H1 (cell line): ENCODE results near the gene ZNF837. TPM values are rescaled to one million over a fixed set of nuclear protein-coding genes. Genes with fewer than 3 reads are reported as not detected.

Experiments used
- CTCF ChIA-PET: fragments of 300-600 bp; sonication (Branson Sonifier 250); formaldehyde crosslinking; loops from one replicate; lab custom pipeline; 2021; ENCODE audit not compliant: partially characterized antibody; lab: Charles Lee
- POLR2A ChIA-PET: fragments of 300-600 bp; sonication (Branson Sonifier 250); formaldehyde crosslinking; loops from one replicate; lab custom pipeline; 2021; ENCODE audit warnings: inconsistent platforms; ENCODE audit not compliant: partially characterized antibody; lab: Charles Lee
- DNase-seq, 2 experiments: peaks; one replicate each; pipeline versions ENCODE4 v3.0.0 to v3.0.0-alpha.2; 2010 to 2022; ENCODE audit warnings: low spot score in 2 of 2, low read depth in 1 of 2, mixed read lengths in 1 of 2
- FAIRE-seq: peaks from 2 replicates; lab custom pipeline; 2011; peaks lifted over from hg19 to GRCh38; lab: Jason Lieb, UNC
- H2AFZ ChIP-seq: 2 replicates; pipeline ENCODE4 v1.8.1; 2012; ENCODE audit warnings: low read length, inconsistent platforms
- H2AK5ac ChIP-seq: 2 replicates; pipeline ENCODE4 v1.6.1; 2013; ENCODE audit warnings: low read depth, low read length
- H2BK120ac ChIP-seq: replicated peaks from 2 replicates; pipeline ENCODE3; 2013; ENCODE audit warnings: low read depth, low read length, inconsistent platforms
- H2BK12ac ChIP-seq: 2 replicates; pipeline ENCODE4 v1.6.1; 2013; ENCODE audit warnings: low read depth, low read length
- H2BK15ac ChIP-seq: 2 replicates; pipeline ENCODE4 v1.6.1; 2013; ENCODE audit warnings: low read length
- H2BK20ac ChIP-seq: 2 replicates; pipeline ENCODE4 v1.6.1; 2013; ENCODE audit warnings: low read length
- H2BK5ac ChIP-seq: 2 replicates; pipeline ENCODE4 v1.6.1; 2013; ENCODE audit warnings: low read depth, low read length
- H3K14ac ChIP-seq: 2 replicates; pipeline ENCODE4 v1.6.1; 2013; ENCODE audit warnings: inconsistent platforms; ENCODE audit not compliant: insufficient read length
- H3K18ac ChIP-seq: 2 replicates; pipeline ENCODE4 v1.6.1; 2013; ENCODE audit warnings: low read length; ENCODE audit errors: extremely low read depth
- H3K23ac ChIP-seq: 2 replicates; pipeline ENCODE4 v1.6.1; 2013; ENCODE audit warnings: inconsistent platforms; ENCODE audit not compliant: insufficient read length
- H3K23me2 ChIP-seq: 2 replicates; pipeline ENCODE4 v1.6.1; 2013; ENCODE audit warnings: low read depth, low read length
- H3K27ac ChIP-seq: 2 replicates; pipeline ENCODE4 v1.6.1; 2011; ENCODE audit warnings: low read depth, low read length, inconsistent platforms
- H3K27me3 ChIP-seq, 4 experiments: replicated peaks in 1 of 4; 1 replicate in 1 of 4; 2 replicates in 3 of 4; pipeline versions ENCODE4 v1.6.1 to v1.8.1; 2011 to 2013; ENCODE audit warnings: low read length in 3 of 4, mild to moderate bottlenecking in 3 of 4, inconsistent platforms in 2 of 4, mixed read lengths in 2 of 4, moderate library complexity in 1 of 4; ENCODE audit not compliant: control insufficient read depth in 3 of 4, insufficient read depth in 3 of 4; ENCODE audit errors: extremely low read depth in 1 of 4
- H3K36me3 ChIP-seq, 4 experiments: 2 replicates each; pipeline versions ENCODE4 v1.6.1 to v1.8.1; 2011 to 2013; ENCODE audit warnings: mild to moderate bottlenecking in 4 of 4, low read length in 3 of 4, moderate library complexity in 2 of 4, control low read depth in 1 of 4, inconsistent platforms in 1 of 4; ENCODE audit not compliant: insufficient read depth in 4 of 4, control insufficient read depth in 2 of 4
- H3K4ac ChIP-seq: replicated peaks from 2 replicates; pipeline ENCODE3; 2013; ENCODE audit warnings: low read length, low read depth, mixed read lengths, inconsistent platforms; ENCODE audit not compliant: insufficient read length
- H3K4me1 ChIP-seq, 4 experiments: replicated peaks in 1 of 4; 1 replicate in 1 of 4; 2 replicates in 3 of 4; pipeline versions ENCODE4 v1.6.1 to v1.8.1; 2011 to 2013; ENCODE audit warnings: low read length in 3 of 4, inconsistent platforms in 2 of 4, mixed read lengths in 1 of 4; ENCODE audit not compliant: insufficient read depth in 4 of 4, control insufficient read depth in 3 of 4
- H3K4me2 ChIP-seq, 2 experiments: 2 replicates each; pipeline versions ENCODE4 v1.6.1 to v1.8.1; 2011 to 2013; ENCODE audit warnings: low read depth in 2 of 2, low read length in 2 of 2, control low read depth in 1 of 2, inconsistent platforms in 1 of 2, mild to moderate bottlenecking in 1 of 2; ENCODE audit not compliant: insufficient read depth in 1 of 2
- H3K4me3 ChIP-seq, 4 experiments: fragments of 200-600, 300-600 bp in 1 of 4; sonication (generic), shearing (Covaris generic), sonication (Bioruptor Twin) in 1 of 4; 2 replicates each; pipeline versions ENCODE4 v1.5.1 to v1.8.1; 2011 to 2016; ENCODE audit warnings: low read length in 4 of 4, low read depth in 3 of 4, control low read depth in 2 of 4, inconsistent platforms in 2 of 4, mild to moderate bottlenecking in 2 of 4, mixed read lengths in 1 of 4, moderate library complexity in 1 of 4; ENCODE audit not compliant: insufficient read depth in 2 of 4; ENCODE audit errors: extremely low read depth in 1 of 4
- H3K56ac ChIP-seq: replicated peaks from 2 replicates; pipeline ENCODE3; 2013; ENCODE audit warnings: low read depth, mild to moderate bottlenecking, mixed read lengths, low read length, inconsistent platforms; ENCODE audit not compliant: insufficient read length
- H3K79me1 ChIP-seq: 2 replicates; pipeline ENCODE4 v1.6.1; 2013; ENCODE audit warnings: low read depth, low read length, control low read depth
- H3K79me2 ChIP-seq, 2 experiments: 2 replicates each; pipeline versions ENCODE4 v1.6.1 to v1.8.1; 2012 to 2013; ENCODE audit warnings: low read length in 2 of 2, mild to moderate bottlenecking in 2 of 2, inconsistent platforms in 1 of 2; ENCODE audit not compliant: insufficient read depth in 2 of 2, control insufficient read depth in 1 of 2
- H3K9ac ChIP-seq, 4 experiments: replicated peaks in 1 of 4; 1 replicate in 1 of 4; 2 replicates in 3 of 4; pipeline versions ENCODE4 v1.6.1 to v1.8.1; 2011 to 2013; ENCODE audit warnings: low read depth in 3 of 4, low read length in 3 of 4, control low read depth in 2 of 4, mild to moderate bottlenecking in 2 of 4, moderate library complexity in 2 of 4, inconsistent platforms in 1 of 4; ENCODE audit errors: extremely low read depth in 1 of 4
- H3K9me3 ChIP-seq, 2 experiments: 2 replicates each; pipeline versions ENCODE4 v1.6.1 to v1.8.1; 2012 to 2013; ENCODE audit warnings: mild to moderate bottlenecking in 2 of 2, moderate library complexity in 2 of 2, control low read depth in 1 of 2, inconsistent platforms in 1 of 2, low read depth in 1 of 2, low read length in 1 of 2, mixed read lengths in 1 of 2; ENCODE audit not compliant: insufficient read depth in 2 of 2
- H4K20me1 ChIP-seq, 2 experiments: replicated peaks in 1 of 2; 2 replicates each; pipeline versions ENCODE3 to v1.8.1; 2011 to 2013; ENCODE audit warnings: inconsistent platforms in 2 of 2, low read length in 2 of 2, mild to moderate bottlenecking in 1 of 2; ENCODE audit not compliant: insufficient read depth in 2 of 2, control insufficient read depth in 1 of 2
- H4K5ac ChIP-seq: 2 replicates; pipeline ENCODE4 v1.6.1; 2013; ENCODE audit warnings: low read length, low read depth, mixed read lengths, inconsistent platforms; ENCODE audit not compliant: insufficient read length
- H4K8ac ChIP-seq: 2 replicates; pipeline ENCODE4 v1.8.0; 2013; ENCODE audit warnings: mild to moderate bottlenecking, moderate library complexity, low read length, inconsistent platforms; ENCODE audit not compliant: insufficient read depth; ENCODE audit errors: extremely low read depth
- H4K91ac ChIP-seq: replicated peaks from 2 replicates; pipeline ENCODE3; 2013; ENCODE audit warnings: low read length, mixed read lengths, inconsistent platforms; ENCODE audit not compliant: insufficient read length
- BCL11A ChIP-seq, 2 experiments: IDR thresholded peaks; one replicate each; pipeline ENCODE4 v1.6.1; 2011; ENCODE audit warnings: low read depth in 2 of 2, low read length in 2 of 2, mild to moderate bottlenecking in 2 of 2
- CTBP2 ChIP-seq: IDR thresholded peaks from 2 replicates; pipeline ENCODE4 v1.7.0; 2011; ENCODE audit warnings: borderline replicate concordance, mild to moderate bottlenecking, moderate library complexity, mixed read lengths, low read length; ENCODE audit not compliant: insufficient read depth, insufficient read length
- EGR1 ChIP-seq: IDR thresholded peaks from 2 replicates; pipeline ENCODE4 v1.6.1; 2011; ENCODE audit warnings: low read depth, low read length, borderline replicate concordance
- EZH2 ChIP-seq: fragments of 200-600 bp; sonication (generic); IDR thresholded peaks from 2 replicates; pipeline ENCODE4 v1.7.1; 2012; ENCODE audit warnings: low read depth, mild to moderate bottlenecking, moderate library complexity, low read length, inconsistent platforms; ENCODE audit not compliant: severe bottlenecking
- KDM1A ChIP-seq: fragments of 200-600, 300-600 bp; sonication (generic); IDR thresholded peaks from 2 replicates; pipeline ENCODE4 v1.7.1; 2016; ENCODE audit warnings: mild to moderate bottlenecking, low read length, borderline replicate concordance
- KDM5A ChIP-seq: fragments of 200-600 bp; IDR thresholded peaks from 2 replicates; pipeline ENCODE4 v1.7.1; 2012; ENCODE audit warnings: mild to moderate bottlenecking, low read length, inconsistent platforms, mixed read lengths
- NANOG ChIP-seq: IDR thresholded peaks from 2 replicates; pipeline ENCODE4 v1.6.1; 2011; ENCODE audit warnings: low read length, low read depth, mild to moderate bottlenecking, inconsistent platforms; ENCODE audit not compliant: insufficient read depth, poor library complexity, severe bottlenecking
- PHF8 ChIP-seq: fragments of 200-600 bp; sonication (generic); conservative IDR thresholded peaks from 2 replicates; pipeline ENCODE4 v1.7.1; 2012; ENCODE audit warnings: low read depth, mild to moderate bottlenecking, inconsistent platforms, low read length, moderate library complexity
- POLR2AphosphoS5 ChIP-seq: IDR thresholded peaks from 2 replicates; pipeline ENCODE4 v1.6.1; 2011; ENCODE audit warnings: low read depth, low read length
- RBBP5 ChIP-seq: IDR thresholded peaks from 2 replicates; pipeline ENCODE4 v1.7.1; 2012; ENCODE audit warnings: low read depth, mild to moderate bottlenecking, inconsistent platforms, low read length, moderate library complexity, borderline replicate concordance
- RXRA ChIP-seq: IDR thresholded peaks from 2 replicates; pipeline ENCODE4 v1.6.1; 2011; ENCODE audit warnings: low read depth, mild to moderate bottlenecking, low read length, moderate library complexity; ENCODE audit not compliant: insufficient read depth
- SIRT6 ChIP-seq: IDR thresholded peaks from one replicate; pipeline ENCODE4 v1.7.1; 2012; ENCODE audit warnings: low read length, inconsistent platforms
- SUZ12 ChIP-seq: fragments of 200-600 bp; sonication (generic); IDR thresholded peaks from 2 replicates; pipeline ENCODE4 v1.6.1; 2012; ENCODE audit warnings: mild to moderate bottlenecking, inconsistent platforms, low read length, moderate library complexity, mixed read lengths
- polyA plus RNA-seq, 7 experiments: library from polyadenylated mRNA; depleted of rRNA in 3 of 7; stranded (reverse) in 5 of 7; unstranded in 2 of 7; fragments of >200 nt in 5 of 7; fragments of 200-250 nt in 2 of 7; gene quantifications; 1 replicate in 5 of 7; 2 replicates in 1 of 7; 4 replicates in 1 of 7; pipeline versions ENCODE4 v1.2.1 to v1.2.3, GENCODE V29; 2011 to 2013; ENCODE audit warnings: missing spikeins in 2 of 7, mixed read lengths in 2 of 7
- total RNA-seq: library from RNA; stranded (reverse); fragmentation: NEBNext Ultra II Directional; extraction: Animal tissue kit (Norgen Biotek cat#: 25700); gene quantifications from 2 replicates; pipeline ENCODE4 v1.2.1, GENCODE V29; 2021
- TF ChIP-seq, protein P1 (sequence below): IDR thresholded peaks from 2 replicates; pipeline ENCODE4 v1.6.1; 2011; ENCODE audit warnings: low read depth, mild to moderate bottlenecking, low read length; ENCODE audit not compliant: insufficient read depth

The ZNF837 gene
- total and polyA plus RNA-seq, 2 of the 8 experiments (the other 6 are each of a cell fraction or from before 2014, with no cell fraction given) = 1.9 to 3.3 TPM

DNA sequence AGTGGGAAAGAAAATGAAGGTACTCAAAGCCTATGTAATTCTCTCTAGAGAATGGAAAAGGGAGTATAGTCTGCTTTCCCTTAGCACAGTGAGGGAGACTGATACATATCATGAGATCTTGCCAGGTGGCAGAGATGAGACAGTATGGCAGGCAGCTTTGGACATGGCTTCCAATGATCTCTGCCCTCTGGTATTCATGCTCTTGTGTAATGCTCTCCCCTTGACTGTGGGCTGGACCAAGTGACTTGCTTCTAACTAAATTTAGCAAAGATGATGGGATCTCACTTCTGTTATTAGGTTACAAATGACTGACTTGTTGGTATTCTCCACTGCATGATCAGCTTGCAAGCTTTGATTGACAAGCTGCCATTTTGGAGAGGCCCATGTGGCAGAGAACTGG, 48.9 kb upstream of the ZNF837 start:
- CTCF ChIA-PET = interaction anchor here (1.0 to 1.4 kb wide), 2 partner anchors 38 to 151 kb away, joined by 3 read pairs; no protein-coding TSS in a partner anchor
- no peak overlapping the region for H3K4me2 ChIP-seq
- no peak overlapping the region for H2AFZ ChIP-seq
- POLR2A ChIA-PET = interaction anchor here (0.8 to 1.7 kb wide), 2 partner anchors 17 to 34 kb away, joined by 3 read pairs; partner anchors contain the start of gene RNF225
- no peak overlapping the region for H3K56ac ChIP-seq
- peaks cover 6 to 34% (median 21%) of the 10 kb centered on the region in 4 experiments; a peak in 7 of 8 replicates for H3K36me3 ChIP-seq
- no peak overlapping the region for H2BK120ac ChIP-seq
- FAIRE-seq (no peak), DNase-seq (no peak)
- H4K91ac ChIP-seq = no peak overlapping the region
- H3K9ac ChIP-seq = no peak overlapping the region
- H3K79me1 ChIP-seq = no peaks in the 10 kb centered on the region
- no peak overlapping the region for H2BK5ac ChIP-seq
- H2BK15ac ChIP-seq = no peak overlapping the region
- H2BK20ac ChIP-seq = no peak overlapping the region
- peaks cover 78 to 88% of the 10 kb centered on the region in 2 experiments for H3K9me3 ChIP-seq
- no peaks in the 10 kb centered on the region for H3K23me2 ChIP-seq
- H2BK12ac ChIP-seq = no peak overlapping the region
- no peak overlapping the region for H3K14ac ChIP-seq
- H4K20me1 ChIP-seq = no peaks in the 10 kb centered on the region
- H3K27ac ChIP-seq = no peak overlapping the region
- no peaks in the 10 kb centered on the region for H3K27me3 ChIP-seq
- H4K5ac ChIP-seq = no peak overlapping the region
- no peak overlapping the region for H3K4me3 ChIP-seq
- H3K79me2 ChIP-seq = no peaks in the 10 kb centered on the region; a peak in 1 of 4 replicates
- no peak overlapping the region for H4K8ac ChIP-seq
- no peak overlapping the region for H3K18ac ChIP-seq
- no peak overlapping the region for H3K4ac ChIP-seq
- H3K4me1 ChIP-seq = no peaks in the 10 kb centered on the region
- H2AK5ac ChIP-seq = no peak overlapping the region
- no peak overlapping the region for H3K23ac ChIP-seq
- TF ChIP-seq KDM5A (no peak), BCL11A (IDR thresholded peaks at IDR 0.05; ENCODE audit: low read depth in 2 of 2, low read length in 2 of 2) (no peak), EGR1 (no peak), KDM1A (no peak), CTBP2 (no peak), PHF8 (no peak), SIRT6 (no peak), RBBP5 (no peak), NANOG (no peak), POLR2AphosphoS5 (no peak), RXRA (no peak), SUZ12 (no peak), EZH2 (no peak)
- TF ChIP-seq, protein P1, sequence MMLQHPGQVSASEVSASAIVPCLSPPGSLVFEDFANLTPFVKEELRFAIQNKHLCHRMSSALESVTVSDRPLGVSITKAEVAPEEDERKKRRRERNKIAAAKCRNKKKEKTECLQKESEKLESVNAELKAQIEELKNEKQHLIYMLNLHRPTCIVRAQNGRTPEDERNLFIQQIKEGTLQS = no peak
